GM21447 (cell line): ENCODE measurements around the gene PKHD1.
A peak's percentile ranks its signal among the peaks of the same experiment; 100 is the strongest.
"Not testable (repeated sequence)": the region's sequence is repeated elsewhere in the genome, so short reads cannot be mapped to it uniquely, and the experiment has no call there.

Source experiments
- ATAC-seq: cut with Tn5 transposase; IDR thresholded peaks from one replicate; pipeline ENCODE4 v1.9.1; 2021; ENCODE audit not compliant: unreplicated experiment

PKHD1 gene

DNA sequence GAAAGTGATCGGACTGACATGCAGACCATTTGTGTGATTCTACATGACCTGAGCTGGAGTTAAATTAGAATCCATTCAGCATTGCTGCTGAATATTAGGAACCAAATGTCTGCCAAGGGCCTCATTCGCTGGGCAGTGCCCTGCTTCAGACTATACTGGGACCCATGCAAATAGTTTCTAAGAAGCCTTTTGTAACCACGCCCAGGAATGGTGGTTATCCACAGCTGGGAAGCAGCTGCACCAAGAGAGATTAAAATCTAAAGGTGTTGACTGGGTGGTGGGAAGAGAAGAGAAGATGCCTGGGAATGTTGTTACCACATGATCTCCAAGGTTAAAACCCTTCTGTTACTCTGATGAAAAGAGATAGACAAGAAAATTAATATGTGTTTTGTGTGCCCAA, 156.8 kb downstream of the PKHD1 start:
- ATAC-seq, result no peak

- ATAC-seq, result no peak
Measured at GRCh38 chr6:51929934-51930574, 157.4 kb downstream of the PKHD1 start.

GRCh38 chr6:51928320-51928719, 159.1 kb downstream of the PKHD1 start:
- ATAC-seq, result peak; percentile 85

GRCh38 chr6:51927450-51927849, 160.0 kb downstream of the PKHD1 start:
- ATAC-seq, result no peak

- ATAC-seq, result no peak
Measured at GRCh38 chr6:51926125-51926524, 161.3 kb downstream of the PKHD1 start.

DNA sequence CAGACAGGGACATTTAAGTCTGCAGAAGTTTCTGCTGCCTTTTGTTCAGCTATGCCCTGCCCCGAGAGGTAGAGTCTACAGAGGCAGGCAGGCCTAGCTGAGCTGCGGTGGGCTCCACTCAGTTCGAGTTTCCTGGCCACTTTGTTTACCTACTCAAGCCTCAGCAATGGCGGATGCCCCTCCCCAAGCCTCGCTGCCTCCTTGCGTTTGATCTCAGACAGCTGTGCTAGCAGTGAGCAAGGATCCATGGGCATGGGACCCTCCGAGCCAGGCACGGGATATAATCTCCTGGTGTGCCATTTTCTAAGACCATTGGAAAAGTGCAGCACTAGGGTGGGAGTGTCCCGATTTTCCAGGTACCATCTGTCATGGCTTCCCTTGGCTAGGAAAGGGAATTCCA, 164.9 kb downstream of the PKHD1 start:
- ATAC-seq, result not testable (repeated sequence)

DNA sequence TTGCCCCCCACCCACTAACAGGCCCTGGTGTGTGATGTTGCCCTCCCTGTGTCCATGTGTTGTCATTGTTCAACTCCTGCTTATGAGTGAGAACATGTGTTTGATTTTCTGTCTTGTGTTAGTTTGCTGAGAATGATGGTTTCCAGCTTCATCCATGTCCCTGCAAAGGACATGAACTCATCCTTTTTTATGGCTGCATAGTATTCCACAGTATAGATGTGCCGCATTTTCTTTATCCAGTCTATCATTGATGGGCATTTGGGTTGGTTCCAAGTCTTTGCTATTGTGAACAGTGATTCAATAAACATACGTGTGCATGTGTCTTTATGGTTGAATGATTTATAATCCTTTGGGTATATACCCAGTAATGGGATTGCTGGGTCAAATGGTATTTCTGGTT, 169.1 kb downstream of the PKHD1 start:
- not testable (repeated sequence) for ATAC-seq

DNA sequence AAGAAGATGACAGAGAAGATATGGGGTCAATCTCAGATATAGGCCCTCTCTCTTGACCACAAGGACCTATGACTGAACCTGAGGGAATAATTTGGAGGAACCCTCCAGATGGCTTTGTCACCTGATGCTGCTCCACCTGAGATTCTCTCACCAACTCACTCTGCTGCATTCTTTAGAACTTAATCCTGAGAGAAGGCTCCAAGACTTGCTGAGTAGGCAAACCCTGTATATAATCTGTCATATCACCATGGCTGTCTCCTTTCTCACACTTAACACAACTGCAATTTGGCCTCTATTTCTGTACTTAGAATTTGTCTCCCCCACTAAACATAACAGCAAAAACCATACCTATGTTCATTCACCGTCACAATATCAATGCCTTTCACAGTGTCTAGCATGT, 172.3 kb downstream of the PKHD1 start:
- no peak for ATAC-seq

GRCh38 chr6:51913265-51913664, 174.1 kb downstream of the PKHD1 start:
- ATAC-seq, result no peak

GRCh38 chr6:51910851-51911250, 176.6 kb downstream of the PKHD1 start:
- no peak for ATAC-seq

- ATAC-seq, result no peak
Measured at GRCh38 chr6:51908243-51908642, 179.2 kb downstream of the PKHD1 start.

- no peak for ATAC-seq
Measured at GRCh38 chr6:51901766-51902764, 185.3 kb downstream of the PKHD1 start.

GRCh38 chr6:51893366-51893765, 194.0 kb downstream of the PKHD1 start:
- no peak for ATAC-seq

DNA sequence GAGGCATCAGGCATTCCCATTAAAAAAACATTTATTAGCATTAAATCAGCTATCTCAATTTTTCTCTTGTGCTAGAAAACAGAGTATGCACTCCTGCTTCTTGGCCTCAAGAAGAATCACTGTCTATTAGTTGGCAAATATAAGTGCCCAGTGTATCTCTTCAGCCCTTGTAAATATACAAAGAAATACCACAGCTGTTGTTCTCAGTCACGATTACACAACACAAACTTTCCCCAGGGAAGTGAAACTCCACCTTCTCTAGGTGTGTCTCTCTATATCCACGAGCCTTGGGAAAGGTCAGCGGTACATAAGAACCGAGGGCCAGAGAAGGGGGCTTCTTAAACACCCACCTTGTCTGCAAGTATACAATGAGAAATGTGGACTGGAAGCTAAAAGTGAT, 194.7 kb downstream of the PKHD1 start:
- no peak for ATAC-seq

GRCh38 chr6:51892339-51892738, 195.1 kb downstream of the PKHD1 start:
- ATAC-seq, result no peak

- no peak for ATAC-seq
Measured at GRCh38 chr6:51891784-51892183, 195.6 kb downstream of the PKHD1 start.

DNA sequence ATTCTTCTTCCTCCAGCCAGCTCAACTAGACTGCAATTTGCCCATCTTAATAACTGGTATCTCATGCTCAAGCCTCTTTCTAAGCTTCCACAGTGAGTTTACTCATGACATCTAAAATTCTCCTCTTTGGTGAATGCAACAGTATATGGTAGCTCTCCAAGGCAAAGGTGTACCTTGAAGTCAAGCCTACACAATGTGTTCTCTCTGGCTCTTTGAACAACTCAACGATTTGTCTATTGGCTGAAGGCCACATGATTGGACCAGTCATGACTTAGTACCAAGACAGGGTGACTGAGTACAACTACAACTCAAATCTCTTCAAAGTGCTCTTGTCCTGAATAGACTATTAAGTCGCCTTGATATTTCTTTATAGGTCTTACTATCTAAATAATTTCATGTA, 199.6 kb downstream of the PKHD1 start:
- ATAC-seq, result no peak

DNA sequence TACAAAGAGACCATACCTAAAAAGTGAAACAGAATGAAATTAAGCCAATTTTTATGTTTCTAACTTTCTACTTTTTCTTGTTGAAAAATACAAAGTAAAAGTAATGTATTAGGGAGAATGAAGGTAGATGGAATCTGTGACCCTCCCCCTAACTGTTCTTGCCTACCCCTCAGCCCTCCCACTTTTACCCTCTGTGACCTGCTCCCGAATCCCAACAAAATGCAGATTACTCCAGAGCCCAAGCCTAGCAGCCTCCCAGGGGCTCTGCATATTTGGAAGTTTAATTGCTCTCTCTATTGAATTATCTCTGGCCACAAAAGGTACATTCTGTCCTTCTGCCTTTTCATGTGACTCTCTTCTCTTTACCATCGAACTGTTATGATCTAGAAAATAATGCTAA, 201.5 kb downstream of the PKHD1 start:
- ATAC-seq, result no peak

DNA sequence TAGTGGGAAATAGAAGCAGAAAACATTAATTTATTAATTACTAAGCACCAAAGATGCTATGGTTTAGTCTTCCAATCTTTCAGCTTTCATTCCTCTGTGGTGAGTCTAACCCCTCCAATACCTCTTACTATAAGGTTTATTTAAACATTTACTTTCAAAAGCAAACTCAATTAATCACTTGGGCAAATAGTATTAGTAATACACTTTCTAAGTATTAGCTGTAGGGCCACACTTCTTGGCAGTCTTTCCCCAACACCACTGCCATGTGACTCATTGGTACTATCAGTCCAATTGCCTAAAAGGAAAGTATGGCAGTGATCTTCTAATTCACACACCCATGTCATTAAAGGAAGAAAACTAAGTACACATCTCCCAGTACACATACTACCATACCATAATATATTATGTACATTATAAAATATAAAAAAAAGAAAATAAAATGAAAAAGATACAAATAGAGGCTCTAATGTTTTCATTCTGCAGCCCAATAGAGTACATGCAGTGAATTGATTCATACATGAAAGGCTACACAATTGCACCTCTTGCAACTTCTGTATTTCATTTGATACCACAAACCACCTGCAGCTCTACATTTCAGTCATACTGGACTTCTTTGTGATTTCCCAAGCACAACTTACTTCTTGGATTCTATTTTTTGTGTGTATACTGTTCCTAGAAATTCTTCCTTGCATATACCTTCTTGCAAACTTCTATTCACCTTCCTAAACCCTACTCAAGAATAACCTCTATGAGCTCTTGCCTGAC, 218.6 kb downstream of the PKHD1 start:
- no peak for ATAC-seq

- no peak for ATAC-seq
Measured at GRCh38 chr6:51866867-51867266, 220.5 kb downstream of the PKHD1 start.

- no peak for ATAC-seq
Measured at GRCh38 chr6:51865996-51866395, 221.4 kb downstream of the PKHD1 start.
